Islet precursor cell (in vitro differentiated cells): Measurements from ENCODE around the gene OR2A2.
"Not testable (repeated sequence)": the region's sequence is repeated elsewhere in the genome, so short reads cannot be mapped to it uniquely, and the experiment has no call there.

Experiments
- DNase-seq: peaks from one replicate; pipeline ENCODE4 v3.0.0-alpha.2; 2018

OR2A2 gene, protein sequence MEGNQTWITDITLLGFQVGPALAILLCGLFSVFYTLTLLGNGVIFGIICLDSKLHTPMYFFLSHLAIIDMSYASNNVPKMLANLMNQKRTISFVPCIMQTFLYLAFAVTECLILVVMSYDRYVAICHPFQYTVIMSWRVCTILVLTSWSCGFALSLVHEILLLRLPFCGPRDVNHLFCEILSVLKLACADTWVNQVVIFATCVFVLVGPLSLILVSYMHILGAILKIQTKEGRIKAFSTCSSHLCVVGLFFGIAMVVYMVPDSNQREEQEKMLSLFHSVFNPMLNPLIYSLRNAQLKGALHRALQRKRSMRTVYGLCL

DNA sequence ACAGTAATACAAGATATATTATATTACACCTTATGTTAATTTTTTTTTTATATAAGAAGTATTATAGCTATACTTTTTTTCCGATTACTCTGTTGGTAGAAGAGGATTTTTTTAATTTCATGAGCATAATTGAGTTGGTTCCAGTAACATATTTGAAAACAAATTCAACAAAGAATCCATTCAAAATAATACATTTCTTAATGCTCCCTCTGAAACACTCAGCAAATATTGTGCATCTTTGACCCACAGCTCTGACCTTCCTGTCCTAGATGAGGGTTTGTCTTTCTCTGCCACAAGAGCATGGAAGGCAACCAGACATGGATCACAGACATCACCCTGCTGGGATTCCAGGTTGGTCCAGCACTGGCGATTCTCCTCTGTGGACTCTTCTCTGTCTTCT is at the start of gene OR2A2:
Gene OR2A2, plus strand, starts transcription at position 301 of the 400 bp plus-strand sequence. Its CDS starts 0 bp downstream, at position 301.
- no peak for DNase-seq

DNA sequence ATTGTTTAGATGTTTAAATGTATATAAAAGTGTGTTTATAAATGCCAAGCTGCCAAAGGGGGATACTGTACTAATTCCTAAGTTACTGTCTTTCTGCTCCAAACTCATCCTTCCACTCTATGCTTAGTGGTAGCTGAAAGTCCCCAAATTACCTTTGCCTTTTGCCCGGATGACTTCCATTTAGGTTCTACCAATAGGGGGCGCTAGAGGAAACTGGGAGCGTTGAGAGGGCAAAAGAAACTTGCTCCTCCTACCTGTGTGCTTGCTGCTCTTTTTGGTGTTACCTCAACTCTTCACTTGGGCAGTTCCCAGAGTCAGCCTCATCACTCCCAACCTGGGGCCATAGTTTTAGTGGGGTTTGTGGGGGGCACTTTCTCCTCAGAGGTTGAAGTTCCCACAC is 45.7 kb upstream of the OR2A2 start:
- DNase-seq: no peak

DNA sequence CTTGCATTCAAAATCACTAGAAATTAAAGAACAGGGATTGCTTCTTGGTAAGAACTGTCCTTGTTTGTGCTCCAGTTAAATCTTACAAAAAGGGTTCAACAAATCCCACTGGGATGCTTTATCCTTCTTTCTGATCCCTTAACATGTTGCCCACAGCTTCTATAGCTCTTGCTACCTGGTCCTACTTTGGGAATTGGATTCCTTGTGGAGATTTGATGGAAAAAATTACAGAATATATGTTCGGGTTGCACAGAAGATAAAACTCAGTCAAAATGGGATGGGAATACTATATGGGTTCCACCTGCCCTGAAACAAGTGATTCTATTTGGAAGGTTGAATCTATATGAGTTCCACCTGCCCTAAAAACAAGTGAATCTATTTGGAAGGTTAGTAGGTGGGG is 39.9 kb upstream of the OR2A2 start, which contains the start of gene OR2A25:
Gene OR2A25, plus strand, starts transcription at position 301 of the 400 bp plus-strand sequence. CDS start 4,409 bp downstream, outside the sequence.
- DNase-seq: no peak

DNA sequence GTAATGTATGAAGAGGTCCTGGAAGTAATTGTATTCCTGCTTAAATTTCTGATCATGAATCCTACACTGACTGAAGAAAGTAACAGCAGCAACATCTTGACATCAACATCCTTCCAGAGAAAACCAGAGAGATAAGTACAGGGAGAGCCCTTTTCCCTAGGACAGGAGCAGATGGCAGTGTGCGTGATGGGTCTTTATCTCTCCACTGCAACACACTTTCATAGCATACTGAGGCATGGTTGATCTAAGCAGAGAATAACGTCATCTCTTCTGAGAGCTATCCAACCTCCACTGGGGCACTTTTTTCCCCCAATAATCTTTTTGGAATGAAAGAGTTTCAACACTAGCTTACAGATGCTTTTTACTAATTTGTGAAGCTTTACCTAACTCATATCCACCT is 39.4 kb upstream of the OR2A2 start:
- no peak for DNase-seq

DNA sequence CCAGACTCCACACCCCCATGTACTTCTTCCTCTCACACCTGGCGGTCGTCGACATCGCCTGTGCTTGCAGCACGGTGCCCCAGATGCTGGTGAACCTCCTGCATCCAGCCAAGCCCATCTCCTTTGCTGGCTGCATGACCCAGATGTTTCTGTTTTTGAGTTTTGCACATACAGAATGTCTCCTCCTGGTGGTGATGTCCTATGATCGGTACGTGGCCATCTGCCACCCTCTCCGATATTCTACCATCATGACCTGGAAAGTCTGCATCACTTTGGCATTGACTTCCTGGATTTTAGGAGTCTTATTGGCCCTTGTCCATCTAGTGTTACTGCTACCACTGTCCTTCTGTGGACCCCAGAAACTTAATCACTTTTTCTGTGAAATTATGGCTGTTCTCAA is 35.0 kb upstream of the OR2A2 start:
- no peak for DNase-seq

DNA sequence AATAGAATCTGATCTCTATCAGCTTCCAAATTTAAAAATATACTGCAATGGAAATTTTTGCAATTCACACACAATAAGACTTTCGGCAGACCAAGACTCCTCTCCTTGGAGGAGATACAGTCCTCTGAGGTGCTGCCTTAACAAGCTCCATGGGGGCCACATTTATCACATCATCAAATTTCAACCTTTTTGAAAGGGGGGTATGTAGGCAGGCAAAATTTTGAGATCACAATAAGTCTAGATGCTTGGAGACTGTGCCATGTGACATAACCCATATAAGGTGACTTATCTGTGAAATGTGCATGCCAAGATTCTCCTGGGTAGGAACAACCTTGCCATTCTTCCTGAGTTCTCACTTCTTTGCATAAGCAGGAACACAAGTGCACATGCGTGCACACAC is 23.4 kb upstream of the OR2A2 start, which contains the start of gene OR2A12:
Gene OR2A12, plus strand, starts transcription at position 301 of the 400 bp plus-strand sequence. CDS start 8,830 bp downstream, outside the sequence.
- no peak for DNase-seq

DNA sequence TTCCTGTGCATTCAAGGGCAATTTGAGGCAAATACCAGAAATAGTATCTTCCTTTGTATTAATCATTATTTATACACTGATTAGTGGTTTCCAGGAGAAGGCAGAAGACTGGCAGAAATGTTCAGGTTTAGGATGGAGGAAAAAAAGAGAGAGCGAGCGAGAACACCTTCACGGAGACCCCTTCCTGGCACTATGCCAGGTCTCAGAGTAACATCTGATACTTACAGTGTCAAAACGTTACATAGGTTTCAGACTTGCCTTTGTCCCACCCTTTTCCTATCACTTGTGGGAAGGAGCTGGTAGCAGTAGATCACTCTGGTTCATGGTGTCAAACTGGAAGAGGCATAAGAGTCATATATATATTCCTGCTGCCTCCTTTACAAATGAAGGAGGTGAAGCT is 22.7 kb upstream of the OR2A2 start:
- no peak for DNase-seq

DNA sequence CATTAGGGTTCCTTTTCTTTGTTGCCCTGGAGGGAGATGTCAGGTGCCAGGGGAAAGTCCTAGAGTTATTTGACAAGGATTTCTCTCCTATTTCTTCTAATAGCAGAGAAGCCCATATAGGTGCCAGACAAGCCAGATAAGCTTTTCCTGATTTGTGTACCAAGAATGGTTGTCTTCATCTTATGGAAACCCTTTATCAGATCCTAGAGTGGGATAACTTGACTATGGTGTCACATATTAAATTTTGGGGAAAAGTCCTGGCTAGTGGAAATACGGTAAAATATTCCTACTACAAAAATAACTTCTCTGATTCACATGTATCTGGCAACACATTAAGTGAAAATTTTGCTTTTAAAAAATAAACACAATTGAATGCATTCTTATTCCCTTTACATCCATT is 22.2 kb upstream of the OR2A2 start:
- no peak for DNase-seq

DNA sequence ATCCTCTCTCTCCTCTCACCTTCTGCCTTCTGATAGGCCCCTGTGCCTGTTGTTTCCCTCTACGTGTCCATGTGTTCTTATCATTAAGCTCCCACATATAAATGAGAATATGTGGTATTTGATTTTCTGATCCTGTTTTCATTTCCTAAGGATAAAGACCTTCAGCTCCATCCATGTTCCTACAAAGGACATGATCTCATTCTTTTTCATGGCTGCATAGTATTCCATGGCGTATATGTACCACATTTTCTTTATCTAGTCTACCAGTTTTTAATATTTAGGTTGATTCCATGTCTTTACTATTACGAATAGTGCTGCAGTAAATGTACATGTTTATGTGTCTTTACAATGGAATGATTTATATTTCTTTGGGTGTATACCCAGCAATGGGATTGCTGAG is 18.7 kb upstream of the OR2A2 start:
- no peak for DNase-seq

DNA sequence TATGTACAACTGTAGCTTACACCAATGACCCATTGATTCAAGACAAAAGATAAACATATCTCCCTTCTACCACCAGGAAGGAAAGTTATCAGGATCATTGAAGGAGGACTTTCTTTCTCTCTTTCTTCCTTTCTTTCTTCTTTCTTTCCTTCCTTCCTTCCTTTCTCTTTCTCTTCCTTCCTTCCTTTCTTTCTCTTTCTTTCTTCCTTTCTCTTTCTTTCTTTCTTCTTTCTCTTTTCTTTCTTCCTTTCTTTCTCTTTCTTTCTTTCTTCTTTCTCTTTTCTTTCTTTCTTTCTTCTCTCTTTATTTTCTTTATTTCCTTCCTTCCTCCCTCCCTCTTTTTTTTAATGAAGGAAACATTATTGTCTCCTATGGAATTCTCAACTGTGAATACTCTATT is 10.6 kb upstream of the OR2A2 start:
- no peak for DNase-seq

DNA sequence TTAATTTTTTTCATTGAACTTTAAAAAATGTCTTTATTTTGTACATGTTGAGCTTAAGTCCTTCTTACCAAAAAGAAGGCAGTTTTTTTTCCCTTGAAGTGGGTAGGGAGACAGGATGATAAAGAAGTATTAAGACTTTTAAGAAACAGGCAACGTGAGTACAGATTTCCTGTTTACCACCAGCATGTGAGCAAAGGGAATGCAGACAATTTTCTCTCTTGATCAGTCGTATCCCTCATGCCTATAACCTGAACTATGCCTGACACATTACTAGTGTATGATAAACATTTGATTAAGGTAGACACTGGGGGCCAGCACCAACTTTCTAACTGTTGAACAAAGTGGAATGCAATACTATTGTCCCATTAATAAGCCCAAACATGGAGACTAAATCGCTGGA is 8.8 kb upstream of the OR2A2 start:
- DNase-seq: no peak

DNA sequence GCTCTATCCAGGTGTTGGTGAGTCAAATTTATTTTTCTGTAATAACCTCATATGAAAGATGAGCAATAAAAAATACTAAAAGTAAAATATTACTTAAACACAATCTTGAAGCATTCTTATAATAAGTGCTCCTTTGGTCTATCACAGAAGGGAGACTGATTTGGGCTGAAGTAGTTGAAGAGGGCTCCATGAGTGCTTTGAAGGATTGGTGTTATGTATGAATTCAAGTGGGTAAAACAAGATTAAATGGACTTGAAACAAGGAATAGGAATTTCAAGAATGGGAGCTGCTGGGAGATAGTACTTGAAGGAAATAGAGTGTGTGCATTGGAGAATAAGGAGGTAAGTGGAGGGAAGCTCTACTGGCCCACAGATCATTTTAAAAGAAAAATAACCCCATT is 7.3 kb upstream of the OR2A2 start:
- DNase-seq: no peak

DNA sequence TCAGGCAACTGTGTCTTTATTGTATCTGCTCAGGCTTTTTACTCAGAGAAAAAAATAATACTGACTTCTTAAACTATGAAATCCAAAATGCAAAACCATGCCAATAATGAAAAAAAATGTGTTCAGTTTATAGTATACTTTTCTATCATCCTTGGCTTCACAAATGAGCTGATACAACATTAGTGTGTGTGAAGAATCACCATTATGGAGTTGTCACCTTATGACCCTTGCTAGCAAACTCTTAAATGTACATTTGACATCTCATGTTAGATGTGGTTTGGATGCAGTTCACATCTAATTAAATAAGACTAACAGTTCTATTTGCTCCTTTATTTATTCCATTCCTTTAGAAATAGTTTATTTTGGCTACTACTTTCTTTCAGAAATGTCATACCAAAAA is 4.2 kb upstream of the OR2A2 start:
- DNase-seq: no peak

DNA sequence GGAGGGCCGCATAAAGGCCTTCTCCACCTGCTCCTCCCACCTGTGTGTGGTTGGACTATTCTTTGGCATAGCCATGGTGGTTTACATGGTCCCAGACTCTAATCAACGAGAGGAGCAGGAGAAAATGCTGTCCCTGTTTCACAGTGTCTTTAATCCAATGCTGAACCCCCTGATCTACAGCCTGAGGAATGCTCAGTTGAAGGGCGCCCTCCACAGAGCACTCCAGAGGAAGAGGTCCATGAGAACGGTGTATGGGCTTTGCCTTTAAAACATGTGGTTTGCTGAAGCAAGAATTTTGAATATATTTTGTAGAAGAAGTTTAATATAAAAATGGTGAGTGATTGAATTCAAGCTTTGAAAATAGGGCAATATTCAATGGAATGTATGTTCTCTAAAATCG is 889 bp downstream of the OR2A2 start:
- DNase-seq: no peak

DNA sequence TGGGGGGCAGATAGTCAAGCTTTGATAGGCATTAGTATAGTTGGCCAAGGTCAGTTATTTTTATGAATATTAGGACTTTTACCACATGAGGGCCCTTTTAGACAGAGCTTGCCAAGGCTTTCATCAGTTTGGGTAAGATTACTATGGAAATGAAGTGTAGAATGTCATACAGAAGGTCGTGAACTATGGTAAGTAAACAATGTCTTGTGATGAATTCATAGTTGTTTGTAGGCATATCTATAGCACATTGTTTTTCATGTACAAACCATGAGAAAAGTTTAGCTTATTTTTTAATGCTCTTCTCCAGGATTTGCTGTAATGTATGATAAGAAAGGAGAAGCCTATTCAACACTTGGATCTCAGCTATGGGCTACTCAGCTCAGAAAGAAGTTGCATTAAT is 4.3 kb downstream of the OR2A2 start:
- DNase-seq: no peak

DNA sequence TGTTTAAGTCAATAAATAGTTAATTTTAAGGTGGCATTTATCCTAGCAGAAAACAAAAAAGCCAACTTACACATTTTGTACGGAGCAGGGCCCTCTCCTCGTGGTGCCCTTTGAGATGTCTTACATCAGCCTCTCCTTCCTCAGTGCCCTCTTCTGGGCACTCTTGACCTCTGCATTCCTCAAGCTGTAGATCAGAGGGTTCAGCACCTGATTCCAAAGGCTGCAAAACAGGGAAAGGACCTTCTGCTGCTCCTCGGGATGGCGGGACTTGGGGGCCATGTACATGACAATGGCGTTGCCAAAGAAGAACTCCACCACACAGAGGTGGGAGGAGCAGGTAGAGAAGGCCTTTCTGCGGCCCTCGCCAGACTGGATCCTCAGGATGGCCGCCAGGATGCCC is 9.0 kb downstream of the OR2A2 start:
- no peak for DNase-seq

DNA sequence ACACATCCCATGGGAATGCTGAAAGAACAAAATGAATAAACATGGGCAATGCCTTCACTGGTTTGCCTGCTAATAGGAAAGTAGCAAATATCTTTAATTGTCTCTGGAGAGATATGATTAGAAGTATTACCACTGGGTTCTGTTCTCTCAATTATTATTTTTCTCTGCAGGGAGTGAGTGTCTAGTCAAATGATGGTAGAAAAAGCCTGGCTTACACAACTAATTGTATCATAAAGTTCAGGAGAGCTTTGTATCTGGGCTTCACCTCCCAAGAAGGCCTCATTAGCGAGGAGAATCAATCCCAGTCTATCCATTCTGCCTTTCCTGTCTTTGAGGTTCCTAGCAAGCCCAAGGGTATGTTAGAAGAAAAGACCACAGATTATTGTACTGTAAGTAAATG is 13.5 kb downstream of the OR2A2 start, which contains the start of gene OR2A14:
Gene OR2A14, plus strand, starts transcription at position 301 of the 400 bp plus-strand sequence. CDS start 5,937 bp downstream, outside the sequence.
- no peak for DNase-seq

DNA sequence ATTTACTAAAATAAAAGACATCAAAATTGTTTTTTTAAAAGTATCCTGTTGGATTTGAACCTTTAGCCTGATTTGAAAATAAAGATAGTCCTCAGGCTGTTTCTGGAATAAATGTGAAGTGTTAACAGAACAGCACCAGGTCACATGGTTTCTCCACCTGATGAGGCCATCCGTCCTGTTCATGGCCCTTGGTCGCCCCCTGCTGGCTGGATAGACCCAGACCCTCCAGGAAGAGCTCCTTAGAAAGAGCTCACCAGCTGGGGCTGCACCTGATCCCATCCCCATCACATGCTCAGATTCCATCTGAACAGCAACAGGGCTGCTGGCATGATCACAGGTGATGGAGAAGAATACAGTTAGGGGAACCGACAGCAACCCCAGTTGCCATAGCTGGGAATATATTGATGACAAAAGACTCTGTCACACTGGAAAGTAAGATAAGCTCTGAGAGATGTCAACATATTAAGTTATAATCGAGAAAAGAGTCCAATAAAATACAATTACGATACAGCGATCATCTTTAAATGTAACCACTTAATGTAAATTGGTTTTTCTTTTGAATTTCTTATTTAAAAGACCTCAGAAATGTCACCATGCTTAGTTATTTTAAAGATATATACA is 18.4 kb downstream of the OR2A2 start:
- peak; percentile 94 for DNase-seq

DNA sequence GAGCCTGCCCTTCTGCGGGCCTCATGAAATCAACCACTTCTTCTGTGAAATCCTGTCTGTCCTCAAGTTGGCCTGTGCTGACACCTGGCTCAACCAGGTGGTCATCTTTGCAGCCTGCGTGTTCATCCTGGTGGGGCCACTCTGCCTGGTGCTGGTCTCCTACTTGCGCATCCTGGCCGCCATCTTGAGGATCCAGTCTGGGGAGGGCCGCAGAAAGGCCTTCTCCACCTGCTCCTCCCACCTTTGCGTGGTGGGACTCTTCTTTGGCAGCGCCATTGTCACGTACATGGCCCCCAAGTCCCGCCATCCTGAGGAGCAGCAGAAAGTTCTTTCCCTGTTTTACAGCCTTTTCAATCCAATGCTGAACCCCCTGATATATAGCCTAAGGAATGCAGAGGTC is 20.2 kb downstream of the OR2A2 start:
- not testable (repeated sequence) for DNase-seq

DNA sequence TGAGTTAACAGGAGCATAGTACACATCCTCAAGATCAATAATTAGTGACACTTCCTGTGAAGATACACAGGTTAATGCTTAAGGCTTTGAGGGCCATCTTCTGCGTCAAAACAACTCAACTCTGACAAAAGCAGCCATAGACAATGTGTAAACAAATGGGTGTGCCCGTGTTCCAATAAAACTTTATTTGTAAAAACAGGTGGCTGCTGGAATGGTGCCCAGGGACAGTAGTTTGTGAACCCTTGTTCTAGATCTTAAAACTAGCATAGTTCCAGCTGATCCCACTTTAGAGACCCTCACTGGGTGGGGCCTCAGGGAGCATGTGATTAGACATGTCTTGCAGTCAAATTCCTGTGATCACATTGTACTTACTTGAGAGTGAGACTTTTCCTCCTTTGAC is 21.3 kb downstream of the OR2A2 start:
- no peak for DNase-seq

DNA sequence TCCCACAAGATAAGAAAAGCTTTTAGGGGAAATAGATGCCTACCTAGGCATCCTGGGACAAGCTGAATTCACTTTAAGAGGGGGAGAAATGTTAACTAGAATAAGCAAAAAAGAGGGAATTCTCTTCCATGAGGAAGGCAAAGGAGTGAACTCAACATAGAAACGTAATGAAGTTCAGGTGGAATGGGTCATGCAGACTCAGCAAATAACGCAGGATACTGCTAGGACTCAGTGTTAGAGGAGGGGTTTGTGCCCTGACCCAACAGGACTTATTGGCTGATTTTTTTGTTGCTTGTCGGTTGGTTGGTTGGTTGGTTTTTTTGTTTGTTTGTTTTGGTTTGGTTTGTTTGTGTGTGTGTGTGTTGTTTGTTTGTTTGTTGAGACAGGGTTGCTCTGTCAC is 22.9 kb downstream of the OR2A2 start:
- DNase-seq: no peak

DNA sequence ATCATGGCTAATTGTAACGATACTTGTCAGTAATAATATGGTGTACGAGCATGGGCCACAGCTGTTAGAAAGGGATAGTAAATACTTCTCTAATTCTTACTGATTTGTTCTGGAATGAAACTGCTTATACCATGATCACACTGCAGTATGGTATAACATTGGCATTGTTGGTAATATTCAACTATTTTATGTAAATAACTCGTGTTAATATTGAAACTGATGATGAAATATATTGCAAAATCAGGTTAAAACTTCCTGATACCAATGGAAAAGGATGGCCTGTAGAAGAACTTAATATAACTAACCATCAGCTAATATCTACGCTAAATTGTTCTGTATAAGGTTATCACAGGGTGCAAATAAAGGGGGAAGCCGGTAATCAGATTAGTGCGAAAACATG is 23.9 kb downstream of the OR2A2 start:
- DNase-seq: no peak

DNA sequence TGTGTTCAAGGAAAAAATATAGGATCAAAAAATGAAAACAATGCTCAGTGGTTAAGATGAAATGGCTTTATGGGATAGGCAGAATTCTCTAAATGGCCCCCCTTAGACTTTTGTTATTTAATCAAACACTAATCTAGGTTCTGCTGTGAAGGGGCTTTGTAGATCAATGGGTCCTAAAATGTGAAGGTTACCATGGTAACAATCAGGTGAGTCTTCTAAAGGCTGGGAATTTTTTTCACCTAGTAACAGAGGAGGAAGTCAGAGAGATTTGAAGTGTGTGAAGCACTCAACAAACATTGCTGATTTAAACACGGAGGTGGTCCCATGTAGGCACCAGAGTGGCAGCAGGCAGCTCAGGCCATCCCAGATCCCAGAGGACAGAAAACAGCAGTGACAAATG is 24.7 kb downstream of the OR2A2 start:
- no peak for DNase-seq

DNA sequence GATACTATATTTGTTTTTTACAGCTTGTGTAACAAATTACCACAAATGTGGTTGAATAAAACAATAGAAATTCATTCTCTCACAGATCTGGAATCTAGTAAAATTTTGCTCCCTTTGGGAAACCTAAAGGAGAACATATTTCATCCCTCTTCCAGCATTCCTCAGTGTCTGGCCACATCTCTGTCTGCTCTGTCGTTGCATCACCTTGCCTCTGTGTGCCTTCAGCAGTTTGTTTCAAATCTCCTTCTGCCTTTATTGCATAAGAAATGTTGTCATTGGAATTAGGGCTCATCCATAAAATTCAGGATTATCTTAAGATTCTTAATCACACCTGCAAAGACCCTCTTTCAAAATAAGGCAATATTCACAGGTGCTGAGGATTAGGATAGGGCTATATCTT is 28.1 kb downstream of the OR2A2 start:
- DNase-seq: no peak

DNA sequence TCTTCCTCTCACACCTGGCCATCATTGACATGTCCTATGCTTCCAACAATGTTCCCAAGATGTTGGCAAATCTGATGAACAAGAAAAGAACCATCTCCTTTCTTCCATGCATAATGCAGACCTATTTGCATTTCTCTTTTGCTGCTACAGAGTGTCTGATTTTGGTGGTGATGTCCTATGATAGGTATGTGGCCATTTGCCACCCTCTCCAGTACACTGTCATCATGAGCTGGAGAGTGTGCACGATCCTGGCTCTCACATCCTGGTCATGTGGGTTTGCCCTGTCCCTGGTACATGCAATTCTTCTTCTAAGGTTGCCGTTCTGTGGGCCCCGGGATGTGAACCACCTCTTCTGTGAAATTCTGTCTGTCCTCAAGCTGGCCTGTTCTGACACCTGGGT is 32.8 kb downstream of the OR2A2 start:
- DNase-seq: no peak
